ENCODE measurements around the gene TMEM131L.

DNA sequence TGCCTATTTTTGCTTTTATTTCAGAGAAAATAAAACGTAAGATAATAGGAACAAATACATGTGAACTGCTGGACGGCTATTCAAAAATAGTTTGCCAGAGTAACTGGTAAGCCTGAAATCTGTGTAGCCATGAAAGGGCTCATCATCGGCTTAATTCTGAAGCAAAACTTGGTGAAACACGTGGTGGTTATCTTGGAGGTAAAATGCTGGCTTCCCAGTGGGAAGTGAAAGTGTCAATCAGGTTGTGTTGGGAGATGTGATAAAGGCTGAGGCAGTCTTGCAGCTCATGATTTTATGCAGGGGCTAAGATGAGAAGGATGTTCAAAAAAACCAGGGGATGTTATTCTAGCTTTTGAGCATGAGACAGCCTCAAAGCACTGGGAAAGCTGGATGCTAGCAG, 181.8 kb downstream of the TMEM131L start:
- TF ChIP-seq, protein P1, sequence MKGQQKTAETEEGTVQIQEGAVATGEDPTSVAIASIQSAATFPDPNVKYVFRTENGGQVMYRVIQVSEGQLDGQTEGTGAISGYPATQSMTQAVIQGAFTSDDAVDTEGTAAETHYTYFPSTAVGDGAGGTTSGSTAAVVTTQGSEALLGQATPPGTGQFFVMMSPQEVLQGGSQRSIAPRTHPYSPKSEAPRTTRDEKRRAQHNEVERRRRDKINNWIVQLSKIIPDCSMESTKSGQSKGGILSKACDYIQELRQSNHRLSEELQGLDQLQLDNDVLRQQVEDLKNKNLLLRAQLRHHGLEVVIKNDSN (IDR thresholded peaks at IDR 0.05), result no peak
- no peak for TF ChIP-seq FOXM1 (IDR thresholded peaks at IDR 0.05; ENCODE audit: borderline replicate concordance, low read depth)
- no peak for TF ChIP-seq EP300 (IDR thresholded peaks at IDR 0.05; ENCODE audit: borderline replicate concordance)
- TF ChIP-seq CREB1 (IDR thresholded peaks at IDR 0.05; ENCODE audit: low read depth), result no peak
- no peak for TF ChIP-seq YY1 (IDR thresholded peaks at IDR 0.05; ENCODE audit: low read depth)

All from Ishikawa (cell line).